Right ventricle myocardium superior (tissue), 1 donor: ENCODE results near the gene DVL1. TPM values are rescaled to one million over a fixed set of nuclear protein-coding genes. Genes with fewer than 3 reads are reported as not detected.

Experiments
- ATAC-seq: fragments of 200-7000 bp; cut with Tn5 transposase; one replicate; pipeline ENCODE4 v1.9.1; 2020; ENCODE audit warnings: mild to moderate bottlenecking; ENCODE audit not compliant: poor library complexity
- DNase-seq: peaks from one replicate; pipeline ENCODE4 v3.0.0-alpha.2; 2020
- intact Hi-C: fragments of 100-400 bp; cut with DNase I; formaldehyde crosslinking; loops from one replicate; pipeline ENCODE4 v1.11.2; 2022
- total RNA-seq: library from RNA; stranded (reverse); fragmentation: NEBNext Ultra II Directional; extraction: Animal tissue kit (Norgen Biotek cat#: 25700); gene quantifications from one replicate; pipeline ENCODE4 v1.2.1, GENCODE V29; 2021
- donor health status: DM: no; HTN: yes; CAD: no; lungs with severe emphysema.

DVL1 gene
- total RNA-seq, 1 donor from 2014 or later = 126 TPM

GRCh38 chr1:1332774-1333480 is 16.3 kb downstream of the DVL1 start:
- intact Hi-C loops = no loop called here
- DNase-seq (no peak), ATAC-seq (no peak)

GRCh38 chr1:1332031-1332755 is 17.0 kb downstream of the DVL1 start:
- ATAC-seq (no peak), DNase-seq (no peak)
- intact Hi-C loops = no loop called here

- ATAC-seq (no peak), DNase-seq (no peak)
- intact Hi-C loops = no loop called here
Observed at GRCh38 chr1:1331068-1331965, 17.9 kb downstream of the DVL1 start, which contains the start of gene TAS1R3. TSS of gene TAS1R3 (plus strand) at chr1:1331280. CDS start at chr1:1331346, 66 bp downstream.

GRCh38 chr1:1330366-1331067 is 18.7 kb downstream of the DVL1 start:
- ATAC-seq = no peak
- intact Hi-C loops = no loop called here
- no peak for DNase-seq

- no peak for ATAC-seq
- intact Hi-C loops = no loop called here
Observed at GRCh38 chr1:1329304-1330210, 19.7 kb downstream of the DVL1 start.

GRCh38 chr1:1328254-1328653 is 21.0 kb downstream of the DVL1 start:
- DNase-seq (no peak), ATAC-seq (no peak)
- intact Hi-C loops = no loop called here

More at GRCh38 chr1:1329304-1330210, 19.7 kb downstream of the DVL1 start:
- DNase-seq = no peak

GRCh38 chr1:1327291-1327690 is 21.9 kb downstream of the DVL1 start:
- ATAC-seq (no peak), DNase-seq (no peak)
- intact Hi-C loops = no loop called here

- no peak for ATAC-seq
- no peak for DNase-seq
- intact Hi-C loops = no loop called here
Observed at GRCh38 chr1:1326075-1326605, 23.1 kb downstream of the DVL1 start.

GRCh38 chr1:1325288-1326074 is 23.7 kb downstream of the DVL1 start:
- DNase-seq (peak; percentile 84), ATAC-seq (peak; percentile 69)
- intact Hi-C loops = no loop called here

- ATAC-seq = peak; percentile 84
- intact Hi-C loops = no loop called here
- peak; percentile 95 for DNase-seq
Observed at GRCh38 chr1:1324524-1325287, 24.5 kb downstream of the DVL1 start, which contains the start of the genes CPTP and INTS11. TSS of gene CPTP (plus strand) at chr1:1324802. CDS start at chr1:1326911, 2,109 bp downstream. TSS of gene INTS11 (minus strand) at chr1:1324660. CDS start at chr1:1324608, 52 bp downstream.

- intact Hi-C loops = no loop called here
- no peak for DNase-seq
- no peak for ATAC-seq
Observed at GRCh38 chr1:1324084-1324523, 25.1 kb downstream of the DVL1 start.

GRCh38 chr1:1322952-1323351 is 26.3 kb downstream of the DVL1 start:
- DNase-seq = no peak
- intact Hi-C loops = no loop called here

GRCh38 chr1:1322418-1322817 is 26.8 kb downstream of the DVL1 start:
- DNase-seq (no peak), ATAC-seq (no peak)
- intact Hi-C loops = no loop called here

More at GRCh38 chr1:1322952-1323351, 26.3 kb downstream of the DVL1 start:
- ATAC-seq = no peak

- ATAC-seq (no peak), DNase-seq (no peak)
- intact Hi-C loops = no loop called here
Observed at GRCh38 chr1:1321477-1321876, 27.7 kb downstream of the DVL1 start.

GRCh38 chr1:1320666-1321448 is 28.4 kb downstream of the DVL1 start:
- DNase-seq (no peak), ATAC-seq (no peak)
- intact Hi-C loops = no loop called here
